Lung (tissue), 12 donors: ENCODE data around the gene CRHBP. TPM values are rescaled to one million over a fixed set of nuclear protein-coding genes. Genes with fewer than 3 reads are reported as not detected.

ENCODE experiments used
- ATAC-seq: fragments of 200-7000 bp; cut with Tn5 transposase; one replicate; pipeline ENCODE4 v1.9.1; 2020; ENCODE audit warnings: moderate number of reproducible peaks; ENCODE audit not compliant: insufficient read depth, low FRiP score
- DNase-seq, 3 donors: peaks; one replicate each; pipeline ENCODE4 v3.0.0-alpha.2; 2013 to 2017
- H3K27ac ChIP-seq, 2 donors: one replicate each; pipeline ENCODE4 v1.5.1; 2013; ENCODE audit warnings: mild to moderate bottlenecking in 2 of 2, moderate library complexity in 2 of 2, control low read depth in 1 of 2, inconsistent platforms in 1 of 2, low read depth in 1 of 2, low read length in 1 of 2
- H3K27me3 ChIP-seq, 3 donors: one replicate each; pipeline ENCODE4 v1.5.1; 2013; ENCODE audit warnings: low read length in 2 of 3; ENCODE audit not compliant: control insufficient read depth in 3 of 3, insufficient read depth in 3 of 3
- H3K36me3 ChIP-seq, 4 donors: one replicate each; pipeline ENCODE4 v1.5.1; 2013; ENCODE audit warnings: low read length in 4 of 4, mild to moderate bottlenecking in 1 of 4, moderate library complexity in 1 of 4; ENCODE audit not compliant: control insufficient read depth in 4 of 4, insufficient read depth in 4 of 4
- H3K4me1 ChIP-seq, 5 donors: one replicate each; pipeline ENCODE4 v1.5.1; 2013; ENCODE audit warnings: low read length in 5 of 5, mild to moderate bottlenecking in 2 of 5, moderate library complexity in 1 of 5; ENCODE audit not compliant: control insufficient read depth in 5 of 5, insufficient read depth in 5 of 5
- H3K4me3 ChIP-seq: one replicate; pipeline ENCODE4 v1.5.1; 2013; ENCODE audit warnings: mild to moderate bottlenecking, control low read depth, moderate library complexity
- H3K9ac ChIP-seq, 2 donors: one replicate each; pipeline ENCODE4 v1.5.1; 2013; ENCODE audit warnings: low read length in 2 of 2, control low read depth in 1 of 2; ENCODE audit not compliant: insufficient read depth in 1 of 2
- H3K9me3 ChIP-seq, 4 donors: one replicate each; pipeline ENCODE4 v1.5.1; 2013; ENCODE audit warnings: low read length in 3 of 4, mild to moderate bottlenecking in 1 of 4, moderate library complexity in 1 of 4; ENCODE audit not compliant: control insufficient read depth in 4 of 4, insufficient read depth in 3 of 4
- WGBS, 2 donors: extraction: QIAGEN DNeasy Blood & Tissue Kit; methylation state at CpG; one replicate each; pipeline ENCODE4 v1.1.7; 2013; 5-methylcytosine and 5-hydroxymethylcytosine counted together
- polyA plus RNA-seq, 2 donors: library from polyadenylated mRNA; stranded (reverse); fragments of 200-250 nt; gene quantifications; one replicate each; pipeline ENCODE4 v1.2.1, GENCODE V29; 2013
- total RNA-seq, 2 donors: library from RNA; depleted of rRNA in 1 of 2; stranded (reverse); fragments of >200 nt in 1 of 2; gene quantifications; one replicate each; pipeline ENCODE4 v1.2.1, GENCODE V29; 2014 to 2021
- TF ChIP-seq, protein P1 (sequence below): IDR thresholded peaks from 2 replicates; pipeline ENCODE4 v1.5.1; 2012; ENCODE audit warnings: mild to moderate bottlenecking; ENCODE audit errors: control extremely low read depth, extremely low read depth
- donor health status: control.
- donor health status: control.
- donor health status: Bipolar disorder and iron deficiency.
- donor health status: healthy.
- donor health status: DM: yes; HTN: yes; CAD: no.

The CRHBP gene
- total and polyA plus RNA-seq, 4 donors = 0.21 to 0.58 (median 0.33) TPM

DNA sequence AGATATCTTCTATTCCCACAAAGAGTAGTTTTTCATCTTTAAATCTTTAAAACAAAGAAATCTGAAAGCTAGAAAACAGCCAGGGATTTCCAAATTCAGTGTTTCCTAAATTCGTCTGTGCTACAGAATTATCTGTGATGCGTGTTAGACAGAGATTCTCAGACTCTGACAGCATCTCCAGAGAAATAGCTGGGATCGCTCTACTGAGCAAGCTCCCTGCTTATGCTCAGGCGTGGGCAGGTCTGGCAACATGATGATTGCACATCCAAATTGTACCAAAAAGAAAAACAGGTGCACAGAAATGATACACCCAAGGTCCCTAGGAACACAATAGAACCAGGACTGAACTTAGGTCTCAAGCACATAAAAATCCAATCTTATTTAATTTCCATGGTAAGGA, 22.8 kb upstream of the CRHBP start:
- H3K9me3 ChIP-seq = no peaks in the 10 kb centered on the region
- DNase-seq = no peak
- WGBS, 2 donors = 85 to 93% methylated on average over 4 of the region's 4 CpGs
- no peak overlapping the region for H3K27ac ChIP-seq
- no peak overlapping the region for H3K4me3 ChIP-seq
- H3K9ac ChIP-seq = no peak overlapping the region
- H3K4me1 ChIP-seq = no peaks in the 10 kb centered on the region
- TF ChIP-seq, protein P1, sequence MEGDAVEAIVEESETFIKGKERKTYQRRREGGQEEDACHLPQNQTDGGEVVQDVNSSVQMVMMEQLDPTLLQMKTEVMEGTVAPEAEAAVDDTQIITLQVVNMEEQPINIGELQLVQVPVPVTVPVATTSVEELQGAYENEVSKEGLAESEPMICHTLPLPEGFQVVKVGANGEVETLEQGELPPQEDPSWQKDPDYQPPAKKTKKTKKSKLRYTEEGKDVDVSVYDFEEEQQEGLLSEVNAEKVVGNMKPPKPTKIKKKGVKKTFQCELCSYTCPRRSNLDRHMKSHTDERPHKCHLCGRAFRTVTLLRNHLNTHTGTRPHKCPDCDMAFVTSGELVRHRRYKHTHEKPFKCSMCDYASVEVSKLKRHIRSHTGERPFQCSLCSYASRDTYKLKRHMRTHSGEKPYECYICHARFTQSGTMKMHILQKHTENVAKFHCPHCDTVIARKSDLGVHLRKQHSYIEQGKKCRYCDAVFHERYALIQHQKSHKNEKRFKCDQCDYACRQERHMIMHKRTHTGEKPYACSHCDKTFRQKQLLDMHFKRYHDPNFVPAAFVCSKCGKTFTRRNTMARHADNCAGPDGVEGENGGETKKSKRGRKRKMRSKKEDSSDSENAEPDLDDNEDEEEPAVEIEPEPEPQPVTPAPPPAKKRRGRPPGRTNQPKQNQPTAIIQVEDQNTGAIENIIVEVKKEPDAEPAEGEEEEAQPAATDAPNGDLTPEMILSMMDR = no peak
- H3K36me3 ChIP-seq = no peaks in the 10 kb centered on the region
- no peak for ATAC-seq
- peaks cover 0 to 4% (median 0%) of the 10 kb centered on the region in 3 donors for H3K27me3 ChIP-seq

DNA sequence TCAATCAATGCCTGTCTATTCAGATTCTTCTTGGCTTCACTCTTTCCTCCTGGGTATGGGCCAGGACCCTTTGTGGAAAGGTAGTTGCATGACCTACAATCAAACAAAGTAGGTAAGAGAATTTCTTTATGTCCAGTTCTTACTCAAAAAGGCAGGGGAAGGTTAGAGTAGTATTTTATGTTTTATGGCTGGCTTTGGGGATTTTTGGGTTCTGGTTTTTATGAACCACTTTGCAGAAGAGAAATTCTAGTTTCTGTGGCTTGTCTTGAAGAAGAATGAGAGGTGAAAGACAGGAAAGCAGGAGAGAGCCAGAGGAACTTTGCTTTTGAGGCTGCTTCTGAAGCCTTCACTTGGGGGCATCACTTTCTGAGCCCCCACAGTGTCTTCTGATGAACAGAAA, 14.7 kb upstream of the CRHBP start:
- TF ChIP-seq, protein P1 = no peak
- no peaks in the 10 kb centered on the region for H3K36me3 ChIP-seq

DNA sequence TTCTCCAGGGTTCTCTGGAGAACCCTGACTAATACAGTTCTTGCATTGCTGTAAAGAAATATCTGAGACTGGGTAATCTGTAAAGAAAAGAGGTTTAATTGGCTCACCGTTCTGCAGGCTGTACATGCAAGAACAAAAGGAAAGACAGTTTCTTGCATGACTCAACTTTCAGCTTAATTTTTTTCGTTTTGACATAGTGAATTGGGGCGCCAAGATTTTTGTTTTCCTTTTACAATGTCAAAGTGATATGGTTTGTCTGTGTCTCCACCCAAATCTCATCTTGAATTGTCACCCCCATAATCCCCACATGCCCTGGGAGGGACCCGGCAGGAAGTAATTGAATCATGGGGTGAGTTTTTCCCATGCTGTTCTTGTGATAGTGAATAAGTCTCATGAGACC, 11.8 kb upstream of the CRHBP start:
- H3K4me3 ChIP-seq = no peak overlapping the region
- H3K36me3 ChIP-seq = no peaks in the 10 kb centered on the region
- TF ChIP-seq, protein P1 = no peak
- 90 to 92% methylated on average over 4 of the region's 4 CpGs for WGBS, 2 donors
- no peak for DNase-seq
- no peaks in the 10 kb centered on the region for H3K4me1 ChIP-seq
- no peak overlapping the region for H3K9ac ChIP-seq
- no peak for ATAC-seq
- no peak overlapping the region for H3K27ac ChIP-seq
- H3K9me3 ChIP-seq = peaks cover 0 to 3% (median 0%) of the 10 kb centered on the region in 4 donors
- no peaks in the 10 kb centered on the region for H3K27me3 ChIP-seq

More for the DNA sequence above, 14.7 kb upstream of the CRHBP start:
- H3K4me1 ChIP-seq = no peaks in the 10 kb centered on the region
- DNase-seq (no peak), ATAC-seq (no peak)
- no peak overlapping the region for H3K9ac ChIP-seq
- H3K4me3 ChIP-seq = no peak overlapping the region
- H3K9me3 ChIP-seq = peaks cover 0 to 3% (median 0%) of the 10 kb centered on the region in 4 donors
- no peaks in the 10 kb centered on the region for H3K27me3 ChIP-seq
- H3K27ac ChIP-seq = no peak overlapping the region

DNA sequence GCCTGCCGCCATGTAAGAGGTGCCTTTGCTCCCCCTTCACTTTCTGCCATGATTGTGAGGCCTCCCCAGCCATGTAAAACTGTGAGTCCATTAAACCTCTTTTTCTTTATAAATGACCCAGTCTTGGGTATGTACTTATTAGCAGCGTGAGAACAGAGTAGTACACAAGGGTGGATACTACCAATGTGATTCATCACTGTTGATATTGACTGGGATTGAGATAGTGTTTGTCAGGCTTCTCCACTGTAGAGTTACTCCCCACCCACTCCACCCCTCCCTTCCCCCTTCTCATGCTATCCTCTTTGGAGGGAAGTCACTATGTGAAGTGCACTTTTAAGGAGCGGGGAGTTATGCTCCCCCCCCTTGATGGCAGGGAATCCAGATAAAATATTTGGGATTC, 11.4 kb upstream of the CRHBP start:
- TF ChIP-seq, protein P1 = no peak
- DNase-seq (no peak), ATAC-seq (no peak)
- Histone ChIP-seq H3K36me3 (no peaks in the 10 kb centered on the region), H3K27me3 (no peaks in the 10 kb centered on the region), H3K4me1 (no peaks in the 10 kb centered on the region), H3K27ac (no peak overlapping the region), H3K4me3 (no peak overlapping the region), H3K9ac (no peak overlapping the region), H3K9me3 (peaks cover 0 to 3% (median 0%) of the 10 kb centered on the region in 4 donors)
- 91 to 95% methylated on average over 3 of the region's 3 CpGs for WGBS, 2 donors
